Tibial nerve (tissue), 4 donors: ENCODE measurements around the gene XIRP2. TPM values are rescaled to one million over a fixed set of nuclear protein-coding genes. Genes with fewer than 3 reads are reported as not detected.

ENCODE experiments used
- DNase-seq, 2 donors: peaks; one replicate each; pipeline ENCODE4 v3.0.0-alpha.2; 2019; ENCODE audit warnings: low spot score in 2 of 2
- H3K27ac ChIP-seq, 4 donors: fragments of 200-600 bp; sonication (generic) in 3 of 4; one replicate each; pipeline ENCODE4 v1.5.1; 2017 to 2019; ENCODE audit warnings: mild to moderate bottlenecking in 1 of 4
- H3K27me3 ChIP-seq, 2 donors: fragments of 200-600 bp; sonication (generic) in 1 of 2; one replicate each; pipeline versions ENCODE4 v1.5.1 to v1.6.0; 2017 to 2019
- H3K36me3 ChIP-seq, 3 donors: fragments of 200-600 bp; sonication (generic); one replicate each; pipeline ENCODE4 v1.5.1; 2018 to 2019
- H3K4me1 ChIP-seq, 4 donors: fragments of 200-600 bp; sonication (generic) in 3 of 4; one replicate each; pipeline ENCODE4 v1.5.1; 2017 to 2019
- H3K4me3 ChIP-seq, 4 donors: fragments of 200-600 bp; sonication (generic) in 3 of 4; one replicate each; pipeline ENCODE4 v1.5.1; 2017 to 2019; ENCODE audit warnings: mild to moderate bottlenecking in 1 of 4, moderate library complexity in 1 of 4
- H3K9me3 ChIP-seq, 4 donors: fragments of 200-600 bp; sonication (generic) in 3 of 4; one replicate each; pipeline ENCODE4 v1.5.1; 2017 to 2019
- CTCF ChIP-seq, 5 experiments: fragments of 200-600 bp in 3 of 5; fragments of 450-650 bp in 2 of 5; sonication (generic) in 3 of 5; IDR thresholded peaks; one replicate each; pipeline ENCODE4 v1.5.1; 2016 to 2019; ENCODE audit warnings: antibody characterized with exemption in 5 of 5, mild to moderate bottlenecking in 3 of 5, moderate library complexity in 2 of 5
- EP300 ChIP-seq, 2 donors: sonication (generic); formaldehyde crosslinking; IDR thresholded peaks; one replicate each; pipeline ENCODE4 v1.6.1; 2017; ENCODE audit warnings: antibody characterized with exemption in 2 of 2, mild to moderate bottlenecking in 1 of 2
- POLR2A ChIP-seq, 2 donors: fragments of 450-650 bp; IDR thresholded peaks; one replicate each; pipeline ENCODE4 v1.6.1; 2017; ENCODE audit warnings: antibody characterized with exemption in 2 of 2, mild to moderate bottlenecking in 2 of 2, moderate library complexity in 2 of 2
- WGBS, 2 donors: methylation state at CpG; one replicate each; pipeline ENCODE4 v1.1.5; 2018; 5-methylcytosine and 5-hydroxymethylcytosine counted together
- total RNA-seq, 4 donors: library from RNA; depleted of rRNA; stranded (reverse); fragments of >200 nt; gene quantifications; one replicate each; pipeline ENCODE4 v1.1.0, GENCODE V29; 2016

The XIRP2 gene
- total RNA-seq, 4 donors from 2014 or later = under 0.01 to 1.8 (median 0.96) TPM

GRCh38 chr2:167181134-167181533 lies 292.9 kb downstream of the XIRP2 start:
- Histone ChIP-seq H3K4me3 (no peak overlapping the region), H3K27ac (no peak overlapping the region), H3K4me1 (no peaks in the 10 kb centered on the region), H3K27me3 (no peaks in the 10 kb centered on the region), H3K9me3 (no peaks in the 10 kb centered on the region), H3K36me3 (no peaks in the 10 kb centered on the region)
- DNase-seq = no peak
- 67 to 73% methylated on average over 3 of the region's 3 CpGs for WGBS, 2 donors
- TF ChIP-seq CTCF (IDR thresholded peaks at IDR 0.05) (no peak), EP300 (IDR thresholded peaks at IDR 0.05) (no peak), POLR2A (IDR thresholded peaks at IDR 0.05) (no peak)

GRCh38 chr2:167181688-167182087 lies 293.4 kb downstream of the XIRP2 start:
- no peak overlapping the region for H3K4me3 ChIP-seq
- no peaks in the 10 kb centered on the region for H3K4me1 ChIP-seq
- no peak for TF ChIP-seq EP300 (IDR thresholded peaks at IDR 0.05)
- no peak for TF ChIP-seq POLR2A (IDR thresholded peaks at IDR 0.05)
- TF ChIP-seq CTCF (IDR thresholded peaks at IDR 0.05) = no peak
- no peaks in the 10 kb centered on the region for H3K27me3 ChIP-seq
- H3K36me3 ChIP-seq = no peaks in the 10 kb centered on the region
- H3K9me3 ChIP-seq = no peaks in the 10 kb centered on the region
- DNase-seq = no peak
- 84 to 93% methylated on average over 4 of the region's 4 CpGs for WGBS, 2 donors
- no peak overlapping the region for H3K27ac ChIP-seq

GRCh38 chr2:167182403-167182802 lies 294.1 kb downstream of the XIRP2 start:
- 69 to 91% methylated on average over 2 of the region's 2 CpGs for WGBS, 2 donors
- DNase-seq = no peak
- Histone ChIP-seq H3K9me3 (no peaks in the 10 kb centered on the region), H3K27me3 (no peaks in the 10 kb centered on the region), H3K27ac (no peak overlapping the region), H3K4me1 (peaks cover 0 to 4% (median 0%) of the 10 kb centered on the region in 4 donors), H3K4me3 (no peak overlapping the region), H3K36me3 (no peaks in the 10 kb centered on the region)
- TF ChIP-seq CTCF (IDR thresholded peaks at IDR 0.05) = no peak
- TF ChIP-seq EP300 (IDR thresholded peaks at IDR 0.05) = no peak

- Histone ChIP-seq H3K9me3 (no peaks in the 10 kb centered on the region), H3K27ac (no peak overlapping the region), H3K27me3 (no peaks in the 10 kb centered on the region), H3K4me3 (no peak overlapping the region), H3K4me1 (peaks cover 0 to 19% (median 3%) of the 10 kb centered on the region in 4 donors), H3K36me3 (no peaks in the 10 kb centered on the region)
- WGBS, 2 donors = 72 to 90% methylated on average over 3 of the region's 3 CpGs
- DNase-seq = no peak
- TF ChIP-seq EP300 (IDR thresholded peaks at IDR 0.05) (no peak), POLR2A (IDR thresholded peaks at IDR 0.05) (no peak), CTCF (IDR thresholded peaks at IDR 0.05) (no peak)
Measured at GRCh38 chr2:167183931-167184330, 295.7 kb downstream of the XIRP2 start.

- Histone ChIP-seq H3K4me3 (no peak overlapping the region), H3K27ac (no peak overlapping the region), H3K27me3 (no peaks in the 10 kb centered on the region), H3K9me3 (no peaks in the 10 kb centered on the region), H3K4me1 (peaks cover 0 to 35% (median 5%) of the 10 kb centered on the region in 4 donors), H3K36me3 (no peaks in the 10 kb centered on the region)
- WGBS, 2 donors = 83 to 85% methylated on average over 2 of the region's 2 CpGs
- TF ChIP-seq POLR2A (IDR thresholded peaks at IDR 0.05) (no peak), EP300 (IDR thresholded peaks at IDR 0.05) (no peak), CTCF (IDR thresholded peaks at IDR 0.05) (no peak)
- no peak for DNase-seq
Measured at GRCh38 chr2:167186465-167186864, 298.2 kb downstream of the XIRP2 start.
